Measurements from ENCODE around the gene DGKQ. TPM values are rescaled to one million over a fixed set of nuclear protein-coding genes. Genes with fewer than 3 reads are reported as not detected.

Gene DGKQ
- total and polyA plus RNA-seq, 9 of the 15 experiments (the other 6 are each of a cell fraction or from before 2014, with no cell fraction given): 0.17 to 22.0 (median 5.6) TPM

DNA sequence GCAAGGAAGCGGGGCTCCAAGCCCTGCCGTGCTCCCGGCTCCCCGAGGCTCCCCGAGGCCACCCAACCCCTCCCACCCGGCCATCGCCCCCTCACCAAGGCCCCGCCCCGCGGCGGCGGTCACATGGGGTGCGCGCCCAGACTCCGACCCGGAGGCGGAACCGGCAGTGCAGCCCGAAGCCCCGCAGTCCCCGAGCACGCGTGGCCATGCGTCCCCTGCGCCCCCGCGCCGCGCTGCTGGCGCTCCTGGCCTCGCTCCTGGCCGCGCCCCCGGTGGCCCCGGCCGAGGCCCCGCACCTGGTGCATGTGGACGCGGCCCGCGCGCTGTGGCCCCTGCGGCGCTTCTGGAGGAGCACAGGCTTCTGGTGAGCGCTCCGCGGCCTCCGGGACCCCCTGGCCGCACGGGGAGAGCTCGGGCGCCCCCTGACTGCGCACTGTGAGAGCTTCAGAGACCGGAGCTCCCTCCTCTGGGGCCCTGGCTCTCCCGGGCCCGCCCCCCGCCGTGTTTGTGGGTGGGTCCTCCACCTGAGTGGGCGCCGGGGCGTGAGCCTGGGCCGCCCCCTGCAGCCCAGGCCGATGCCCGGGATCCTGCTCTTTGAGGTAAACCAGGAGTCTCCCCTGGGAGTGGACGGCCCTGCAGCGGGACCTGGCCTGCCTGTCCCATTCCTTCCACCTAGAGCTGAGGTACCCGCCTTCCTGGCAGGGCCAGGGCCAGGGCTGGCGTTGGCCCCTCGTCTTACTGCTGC, 13.7 kb upstream of the DGKQ start, which contains the start of gene IDUA (continued):
- TF ChIP-seq SPI1 (IDR thresholded peaks at IDR 0.05; ENCODE audit: borderline replicate concordance, low read depth, low read length) (0 out of 2 replicates have a peak, but pooled peaks have one; percentile 1), HDAC8 (tag; IDR thresholded peaks at IDR 0.05) (no peak), ZNF778 (CRISPR knock-in tag; IDR thresholded peaks at IDR 0.05) (no peak), MCM7 (IDR thresholded peaks at IDR 0.05) (no peak), FOXP1 (CRISPR knock-in tag; IDR thresholded peaks at IDR 0.05) (peak; percentile 79; the same call in 1 of the 2 replicates), PYGO2 (tag; IDR thresholded peaks at IDR 0.05) (no peak), POLR3A (IDR thresholded peaks at IDR 0.05; ENCODE audit: borderline replicate concordance, extremely low read depth, insufficient read depth, insufficient read length) (no peak), MYNN (IDR thresholded peaks at IDR 0.05) (0 out of 2 replicates have a peak, but pooled peaks have one; percentile 10), MYNN (CRISPR knock-in tag; IDR thresholded peaks at IDR 0.05) (no peak), BRCA1 (IDR thresholded peaks at IDR 0.05) (no peak), BRCA1 (CRISPR knock-in tag; IDR thresholded peaks at IDR 0.05) (no peak), ZNF140 (CRISPR knock-in tag; IDR thresholded peaks at IDR 0.05) (no peak), KHSRP (IDR thresholded peaks at IDR 0.05) (no peak), ZNF175 (CRISPR knock-in tag; IDR thresholded peaks at IDR 0.05; ENCODE audit: low read depth) (no peak), ILK (tag; IDR thresholded peaks at IDR 0.05; ENCODE audit: borderline replicate concordance, low read depth) (no peak), ZNF644 (tag; IDR thresholded peaks at IDR 0.05; ENCODE audit: low read depth) (no peak), SUPT5H (IDR thresholded peaks at IDR 0.05) (no peak), NRF1 (conservative IDR thresholded peaks at IDR 0.05 in 1 of 2, IDR thresholded peaks at IDR 0.05 in 1 of 2) (peak; percentile 66 to 69; a peak in 2 of 4 replicates), ETV6 (IDR thresholded peaks at IDR 0.05; ENCODE audit: borderline replicate concordance in 1 of 2, low read depth in 2 of 2, low read length in 1 of 2) (no peak), ETV6 (CRISPR knock-in tag; IDR thresholded peaks at IDR 0.05; ENCODE audit: borderline replicate concordance) (no peak), ZNF551 (CRISPR knock-in tag; IDR thresholded peaks at IDR 0.05) (no peak), ZKSCAN8 (CRISPR knock-in tag; IDR thresholded peaks at IDR 0.05) (no peak), CBX2 (IDR thresholded peaks at IDR 0.05; ENCODE audit: insufficient read depth, low read length, poor library complexity, severe bottlenecking) (no peak), KDM5B (IDR thresholded peaks at IDR 0.05; ENCODE audit: insufficient replicate concordance, low read depth, low read length) (peak; percentile 49), SP1 (CRISPR knock-in tag; IDR thresholded peaks at IDR 0.05) (peak; percentile 62), PHB2 (IDR thresholded peaks at IDR 0.05; ENCODE audit: low read depth) (no peak), GATAD2A (IDR thresholded peaks at IDR 0.05) (no peak), ZNF431 (CRISPR knock-in tag; IDR thresholded peaks at IDR 0.05) (no peak)
- TF ChIP-seq, protein P1, sequence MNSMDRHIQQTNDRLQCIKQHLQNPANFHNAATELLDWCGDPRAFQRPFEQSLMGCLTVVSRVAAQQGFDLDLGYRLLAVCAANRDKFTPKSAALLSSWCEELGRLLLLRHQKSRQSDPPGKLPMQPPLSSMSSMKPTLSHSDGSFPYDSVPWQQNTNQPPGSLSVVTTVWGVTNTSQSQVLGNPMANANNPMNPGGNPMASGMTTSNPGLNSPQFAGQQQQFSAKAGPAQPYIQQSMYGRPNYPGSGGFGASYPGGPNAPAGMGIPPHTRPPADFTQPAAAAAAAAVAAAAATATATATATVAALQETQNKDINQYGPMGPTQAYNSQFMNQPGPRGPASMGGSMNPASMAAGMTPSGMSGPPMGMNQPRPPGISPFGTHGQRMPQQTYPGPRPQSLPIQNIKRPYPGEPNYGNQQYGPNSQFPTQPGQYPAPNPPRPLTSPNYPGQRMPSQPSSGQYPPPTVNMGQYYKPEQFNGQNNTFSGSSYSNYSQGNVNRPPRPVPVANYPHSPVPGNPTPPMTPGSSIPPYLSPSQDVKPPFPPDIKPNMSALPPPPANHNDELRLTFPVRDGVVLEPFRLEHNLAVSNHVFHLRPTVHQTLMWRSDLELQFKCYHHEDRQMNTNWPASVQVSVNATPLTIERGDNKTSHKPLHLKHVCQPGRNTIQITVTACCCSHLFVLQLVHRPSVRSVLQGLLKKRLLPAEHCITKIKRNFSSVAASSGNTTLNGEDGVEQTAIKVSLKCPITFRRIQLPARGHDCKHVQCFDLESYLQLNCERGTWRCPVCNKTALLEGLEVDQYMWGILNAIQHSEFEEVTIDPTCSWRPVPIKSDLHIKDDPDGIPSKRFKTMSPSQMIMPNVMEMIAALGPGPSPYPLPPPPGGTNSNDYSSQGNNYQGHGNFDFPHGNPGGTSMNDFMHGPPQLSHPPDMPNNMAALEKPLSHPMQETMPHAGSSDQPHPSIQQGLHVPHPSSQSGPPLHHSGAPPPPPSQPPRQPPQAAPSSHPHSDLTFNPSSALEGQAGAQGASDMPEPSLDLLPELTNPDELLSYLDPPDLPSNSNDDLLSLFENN (IDR thresholded peaks at IDR 0.05; ENCODE audit: low read depth in 2 of 2, low read length in 2 of 2): 0 out of 4 replicates have a peak, but pooled peaks of 1 of the 2 experiments have one; percentile 13
